Mesenchymal stem cell (in vitro differentiated cells and primary cell): ENCODE data around the gene DHX34.

Experiments
- DNase-seq: peaks from one replicate; pipeline ENCODE4 v3.0.0-alpha.2; 2013
- H2AFZ ChIP-seq: one replicate; pipeline ENCODE4 v1.6.1; 2013; ENCODE audit warnings: low read depth, mild to moderate bottlenecking, control low read depth, inconsistent platforms, low read length, moderate library complexity
- H2AK5ac ChIP-seq: 2 replicates; pipeline ENCODE4 v1.6.1; 2013; ENCODE audit warnings: low read length, moderate library complexity, mild to moderate bottlenecking, inconsistent platforms; ENCODE audit not compliant: severe bottlenecking
- H2BK120ac ChIP-seq: one replicate; pipeline ENCODE4 v1.6.1; 2013; ENCODE audit warnings: low read depth, mild to moderate bottlenecking, inconsistent platforms, low read length, moderate library complexity
- H2BK12ac ChIP-seq, 2 experiments: one replicate each; pipeline ENCODE4 v1.6.1; 2013; ENCODE audit warnings: inconsistent platforms in 2 of 2, low read length in 2 of 2, mild to moderate bottlenecking in 2 of 2, moderate library complexity in 2 of 2, control low read depth in 1 of 2
- H2BK15ac ChIP-seq: one replicate; pipeline ENCODE4 v1.6.1; 2013; ENCODE audit warnings: mild to moderate bottlenecking, low read depth, inconsistent platforms; ENCODE audit not compliant: poor library complexity, severe bottlenecking
- H2BK5ac ChIP-seq: 2 replicates; pipeline ENCODE4 v1.6.1; 2013; ENCODE audit warnings: low read depth, mild to moderate bottlenecking, low read length, control low read depth, inconsistent platforms; ENCODE audit not compliant: poor library complexity, severe bottlenecking
- H3K14ac ChIP-seq, 2 experiments: one replicate each; pipeline ENCODE4 v1.6.1; 2013; ENCODE audit warnings: inconsistent platforms in 2 of 2, low read length in 2 of 2, control low read depth in 1 of 2, mild to moderate bottlenecking in 1 of 2, moderate library complexity in 1 of 2
- H3K18ac ChIP-seq, 2 experiments: one replicate each; pipeline ENCODE4 v1.6.1; 2013; ENCODE audit warnings: inconsistent platforms in 2 of 2, low read length in 2 of 2, control low read depth in 1 of 2, low read depth in 1 of 2, mild to moderate bottlenecking in 1 of 2
- H3K23ac ChIP-seq, 2 experiments: one replicate each; pipeline ENCODE4 v1.6.1; 2013; ENCODE audit warnings: inconsistent platforms in 2 of 2, low read length in 2 of 2, mild to moderate bottlenecking in 2 of 2, moderate library complexity in 2 of 2, control low read depth in 1 of 2
- H3K27ac ChIP-seq: 2 replicates; pipeline ENCODE4 v1.5.1; 2013; ENCODE audit warnings: mild to moderate bottlenecking, moderate library complexity, low read length, control low read depth, inconsistent platforms; ENCODE audit not compliant: poor library complexity, severe bottlenecking
- H3K27me3 ChIP-seq, 2 experiments: 2 replicates each; pipeline versions ENCODE4 v1.6.1 to v1.7.0; 2013; ENCODE audit warnings: low read length in 2 of 2, mild to moderate bottlenecking in 2 of 2, moderate library complexity in 2 of 2, control low read depth in 1 of 2, inconsistent platforms in 1 of 2; ENCODE audit not compliant: control insufficient read depth in 1 of 2, insufficient read depth in 1 of 2
- H3K36me3 ChIP-seq, 2 experiments: 2 replicates each; pipeline versions ENCODE4 v1.6.1 to v1.7.0; 2013; ENCODE audit warnings: low read length in 2 of 2, control low read depth in 1 of 2, inconsistent platforms in 1 of 2, low read depth in 1 of 2, mild to moderate bottlenecking in 1 of 2; ENCODE audit not compliant: insufficient read depth in 2 of 2, control insufficient read depth in 1 of 2
- H3K4ac ChIP-seq, 2 experiments: one replicate each; pipeline ENCODE4 v1.6.1; 2013; ENCODE audit warnings: inconsistent platforms in 2 of 2, low read length in 2 of 2, mild to moderate bottlenecking in 2 of 2, moderate library complexity in 2 of 2, control low read depth in 1 of 2, low read depth in 1 of 2
- H3K4me1 ChIP-seq: 2 replicates; pipeline ENCODE4 v1.6.1; 2013; ENCODE audit warnings: low read depth, low read length, control low read depth; ENCODE audit not compliant: control insufficient read depth, insufficient read depth
- H3K4me2 ChIP-seq: 2 replicates; pipeline ENCODE4 v1.6.1; 2013; ENCODE audit warnings: low read length, mild to moderate bottlenecking, inconsistent platforms; ENCODE audit not compliant: poor library complexity, severe bottlenecking
- H3K4me3 ChIP-seq, 2 experiments: 2 replicates each; pipeline versions ENCODE4 v1.5.1 to v1.7.0; 2013; ENCODE audit warnings: low read length in 2 of 2, mild to moderate bottlenecking in 2 of 2, control low read depth in 1 of 2, low read depth in 1 of 2; ENCODE audit not compliant: insufficient read depth in 1 of 2
- H3K79me1 ChIP-seq: replicated peaks from 2 replicates; pipeline ENCODE4 v1.6.1; 2013; ENCODE audit warnings: mild to moderate bottlenecking, control low read depth, low read length, inconsistent platforms; ENCODE audit not compliant: poor library complexity, severe bottlenecking
- H3K9ac ChIP-seq: 2 replicates; pipeline ENCODE4 v1.7.0; 2013; ENCODE audit warnings: mild to moderate bottlenecking, low read length, moderate library complexity
- H3K9me3 ChIP-seq: 2 replicates; pipeline ENCODE4 v1.7.0; 2013; ENCODE audit warnings: mild to moderate bottlenecking, low read length; ENCODE audit not compliant: control insufficient read depth
- H4K8ac ChIP-seq: one replicate; pipeline ENCODE4 v1.6.1; 2013; ENCODE audit warnings: inconsistent platforms, mild to moderate bottlenecking, low read length, moderate library complexity
- H4K91ac ChIP-seq: one replicate; pipeline ENCODE4 v1.6.1; 2013; ENCODE audit warnings: mild to moderate bottlenecking, low read length, inconsistent platforms
- WGBS: methylation state at CpG from one replicate; pipeline ENCODE4 v1.1.7; 2013; ENCODE audit warnings: mixed read lengths; 5-methylcytosine and 5-hydroxymethylcytosine counted together

DHX34 gene

DNA sequence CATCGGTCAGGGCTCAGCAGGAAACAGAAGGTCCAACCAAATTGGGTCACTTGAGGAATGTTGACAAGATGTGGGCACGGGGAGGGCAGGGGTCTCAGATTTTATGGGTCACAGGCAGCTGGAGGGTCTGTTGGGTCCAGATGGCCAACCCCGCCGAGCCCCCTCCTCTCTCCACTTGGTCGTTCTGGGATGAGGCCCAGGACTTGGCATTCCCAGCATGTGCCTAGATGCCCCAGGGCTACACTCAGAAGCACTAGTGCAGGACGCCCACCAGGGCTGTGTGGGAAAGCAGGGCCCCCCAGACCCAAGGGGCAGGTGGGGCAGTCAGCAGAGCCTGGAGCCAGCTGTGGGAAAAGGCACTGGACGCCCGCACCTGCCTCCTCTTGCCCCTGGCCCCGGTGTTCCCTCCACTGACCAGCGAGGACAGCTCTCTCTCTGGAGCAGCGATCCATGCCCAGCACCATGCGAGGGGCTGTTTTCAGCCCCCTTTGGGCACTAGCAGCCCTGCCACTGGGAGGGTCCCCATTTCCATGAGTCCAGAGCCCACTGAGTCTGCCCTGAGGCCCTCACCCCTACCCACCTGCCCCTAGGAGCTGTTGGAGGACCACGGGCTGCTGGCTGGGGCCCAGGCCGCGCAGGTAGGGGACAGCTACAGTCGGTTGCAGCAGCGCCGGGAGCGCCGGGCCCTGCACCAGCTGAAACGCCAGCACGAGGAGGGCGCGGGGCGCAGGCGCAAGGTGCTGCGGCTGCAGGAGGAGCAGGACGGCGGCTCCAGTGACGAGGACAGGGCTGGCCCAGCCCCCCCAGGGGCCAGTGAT is 26.0 kb downstream of the DHX34 start:
- Histone ChIP-seq H3K79me1 (peaks cover 44% of the 10 kb centered on the region), H3K9me3 (no peaks in the 10 kb centered on the region), H2BK15ac (no peak overlapping the region), H3K14ac (no peak overlapping the region), H3K23ac (no peak overlapping the region), H4K91ac (no peak overlapping the region), H4K8ac (no peak overlapping the region), H2BK120ac (no peak overlapping the region), H2BK12ac (no peak overlapping the region), H3K4me3 (no peak overlapping the region), H3K27me3 (no peaks in the 10 kb centered on the region), H3K4me2 (no peak overlapping the region), H2BK5ac (no peak overlapping the region), H3K4ac (no peak overlapping the region), H3K9ac (no peak overlapping the region), H2AK5ac (no peak overlapping the region), H3K18ac (no peak overlapping the region), H3K4me1 (peaks cover 23% of the 10 kb centered on the region), H2AFZ (no peak overlapping the region), H3K27ac (no peak overlapping the region), H3K36me3 (peaks cover 83 to 90% of the 10 kb centered on the region in 2 experiments)
- DNase-seq = no peak
- WGBS = 96% methylated on average over 30 of the region's 30 CpGs

DNA sequence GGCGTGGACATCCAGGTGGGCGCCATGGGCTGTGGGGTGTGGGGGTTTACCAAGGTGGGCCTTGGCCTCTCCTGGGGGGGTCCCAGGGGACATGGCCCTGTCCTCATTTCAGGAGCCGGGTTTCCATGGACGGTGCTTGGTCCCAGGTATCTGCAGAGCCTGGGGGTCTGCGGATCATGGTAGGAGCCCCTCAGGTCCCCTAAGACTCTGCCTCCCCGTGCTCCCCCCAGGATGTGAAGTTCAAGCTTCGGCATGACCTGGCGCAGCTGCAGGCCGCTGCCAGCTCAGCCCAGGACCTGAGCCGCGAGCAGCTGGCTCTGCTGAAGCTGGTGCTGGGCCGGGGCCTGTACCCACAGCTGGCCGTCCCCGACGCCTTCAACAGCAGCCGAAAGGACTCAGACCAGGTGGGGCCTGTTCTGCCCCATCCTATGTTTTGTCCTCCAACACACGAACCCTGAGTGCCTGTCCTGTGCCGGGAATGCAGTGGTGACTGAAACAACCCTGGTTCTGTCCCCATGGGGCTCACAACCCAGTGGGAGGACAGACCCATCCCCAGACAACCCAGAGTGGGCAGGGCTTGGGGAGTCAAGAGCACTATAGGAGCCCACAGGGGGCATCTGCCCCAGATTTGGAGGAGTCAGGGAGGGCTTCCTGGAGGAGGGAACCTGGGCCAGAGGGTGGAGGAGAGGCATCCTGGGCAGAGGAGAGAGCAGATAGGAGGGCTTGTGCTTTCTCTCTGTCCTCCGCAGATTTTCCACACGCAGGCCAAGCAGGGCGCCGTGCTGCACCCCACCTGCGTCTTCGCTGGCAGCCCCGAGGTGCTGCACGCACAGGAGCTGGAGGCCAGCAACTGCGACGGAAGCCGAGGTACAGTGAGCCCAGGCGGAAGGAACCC is 26.8 kb downstream of the DHX34 start:
- no peak overlapping the region for H2BK12ac ChIP-seq
- no peak for DNase-seq
- no peak overlapping the region for H3K4me3 ChIP-seq
- H2BK5ac ChIP-seq = no peak overlapping the region
- no peak overlapping the region for H3K4me2 ChIP-seq
- 96% methylated on average over 30 of the region's 30 CpGs for WGBS
- no peaks in the 10 kb centered on the region for H3K27me3 ChIP-seq
- no peak overlapping the region for H2AK5ac ChIP-seq
- no peak overlapping the region for H4K91ac ChIP-seq
- H3K9ac ChIP-seq = no peak overlapping the region
- no peak overlapping the region for H2BK120ac ChIP-seq
- peaks cover 43% of the 10 kb centered on the region for H3K79me1 ChIP-seq
- H3K18ac ChIP-seq = no peak overlapping the region
- H2AFZ ChIP-seq = no peak overlapping the region
- H3K27ac ChIP-seq = no peak overlapping the region
- H3K36me3 ChIP-seq = peaks cover 90 to 95% of the 10 kb centered on the region in 2 experiments
- no peak overlapping the region for H4K8ac ChIP-seq
- H3K9me3 ChIP-seq = no peaks in the 10 kb centered on the region
- H3K4me1 ChIP-seq = peaks cover 17% of the 10 kb centered on the region
- H2BK15ac ChIP-seq = no peak overlapping the region
- no peak overlapping the region for H3K23ac ChIP-seq
- H3K4ac ChIP-seq = no peak overlapping the region
- no peak overlapping the region for H3K14ac ChIP-seq

DNA sequence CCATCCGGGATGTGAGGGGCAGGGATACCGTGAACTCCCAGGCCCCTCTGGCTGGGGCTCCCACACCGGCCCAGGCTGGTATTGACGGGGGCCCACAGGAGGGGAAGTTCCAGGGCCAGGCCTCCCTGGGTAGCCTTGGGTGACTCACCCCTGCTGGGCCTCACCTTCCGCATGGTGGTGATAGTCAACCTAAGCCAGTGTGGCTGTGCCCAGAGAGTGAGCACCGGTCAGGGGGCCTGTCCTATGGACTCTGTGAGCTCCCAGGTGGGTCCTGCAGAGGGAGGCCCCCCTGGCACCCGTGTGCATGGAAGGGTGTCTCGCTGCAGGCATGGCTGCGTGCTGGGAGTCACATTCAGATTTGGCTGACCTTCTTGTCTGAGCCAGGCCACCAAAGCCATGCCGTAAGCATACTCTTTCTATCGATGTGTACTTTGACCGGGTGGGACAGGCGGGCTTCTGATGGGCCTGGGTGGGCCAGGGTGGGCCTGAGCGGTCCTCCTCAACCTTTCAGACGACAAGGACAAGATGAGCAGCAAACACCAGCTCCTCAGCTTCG is 27.6 kb downstream of the DHX34 start:
- H3K18ac ChIP-seq = no peak overlapping the region

DNA sequence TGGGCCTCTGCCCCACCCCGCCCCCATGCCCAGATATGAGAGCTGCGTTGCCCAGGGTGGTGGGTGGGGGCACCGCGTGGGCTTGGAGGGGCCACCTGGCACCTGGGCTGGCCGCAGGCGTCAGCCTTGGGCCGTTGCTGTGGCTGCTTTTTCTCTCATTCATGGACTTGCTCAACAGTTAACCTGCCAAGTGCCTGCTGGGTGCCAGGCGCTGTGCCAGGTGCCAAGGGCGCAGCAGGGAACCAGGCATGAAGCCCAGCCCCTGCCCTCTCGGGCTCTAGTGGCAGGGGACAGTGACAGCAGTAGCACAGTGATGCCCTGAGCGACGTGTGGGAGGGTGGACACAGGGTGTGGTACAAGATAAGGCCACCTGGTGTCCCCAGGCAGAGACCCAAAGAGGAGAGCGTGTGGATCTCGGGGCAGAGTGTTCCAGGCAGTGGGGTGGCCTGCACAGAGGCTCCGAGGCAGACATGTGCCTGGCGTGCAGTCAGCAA is 28.1 kb downstream of the DHX34 start:
- H4K91ac ChIP-seq = peak overlapping the region; percentile 55
- no peak overlapping the region for H3K9ac ChIP-seq
- no peak overlapping the region for H2BK15ac ChIP-seq
- 96% methylated on average over 16 of the region's 16 CpGs for WGBS
- no peak overlapping the region for H3K23ac ChIP-seq
- no peak overlapping the region for H2BK12ac ChIP-seq
- no peak overlapping the region for H4K8ac ChIP-seq
- no peaks in the 10 kb centered on the region for H3K27me3 ChIP-seq
- no peak overlapping the region for H2BK120ac ChIP-seq
- no peak overlapping the region for H3K14ac ChIP-seq
- no peak overlapping the region for H3K4me3 ChIP-seq
- peaks cover 31% of the 10 kb centered on the region for H3K79me1 ChIP-seq
- H3K27ac ChIP-seq = no peak overlapping the region
- DNase-seq = no peak
- H2AFZ ChIP-seq = no peak overlapping the region
- no peak overlapping the region for H2BK5ac ChIP-seq
- H3K4me2 ChIP-seq = no peak overlapping the region
- H3K36me3 ChIP-seq = peaks cover 92 to 95% of the 10 kb centered on the region in 2 experiments
- H3K18ac ChIP-seq = no peak overlapping the region
- peaks cover 13% of the 10 kb centered on the region for H3K4me1 ChIP-seq
- H3K4ac ChIP-seq = no peak overlapping the region
- no peaks in the 10 kb centered on the region for H3K9me3 ChIP-seq
- H2AK5ac ChIP-seq = no peak overlapping the region

More for the DNA sequence above, 27.6 kb downstream of the DHX34 start:
- H3K9ac ChIP-seq = no peak overlapping the region
- no peak overlapping the region for H3K23ac ChIP-seq
- H3K27me3 ChIP-seq = no peaks in the 10 kb centered on the region
- H2BK5ac ChIP-seq = no peak overlapping the region
- no peaks in the 10 kb centered on the region for H3K9me3 ChIP-seq
- no peak overlapping the region for H2AK5ac ChIP-seq
- H4K8ac ChIP-seq = no peak overlapping the region
- H2BK12ac ChIP-seq = no peak overlapping the region
- no peak overlapping the region for H3K14ac ChIP-seq
- 93% methylated on average over 16 of the region's 16 CpGs for WGBS
- peaks cover 37% of the 10 kb centered on the region for H3K79me1 ChIP-seq
- H3K4me1 ChIP-seq = peaks cover 13% of the 10 kb centered on the region
- no peak overlapping the region for H2AFZ ChIP-seq
- H2BK120ac ChIP-seq = no peak overlapping the region
- no peak overlapping the region for H3K4me2 ChIP-seq
- no peak overlapping the region for H4K91ac ChIP-seq
- no peak for DNase-seq
- H3K4me3 ChIP-seq = no peak overlapping the region
- no peak overlapping the region for H3K4ac ChIP-seq
- no peak overlapping the region for H3K27ac ChIP-seq
- no peak overlapping the region for H2BK15ac ChIP-seq
- peaks cover 92 to 95% of the 10 kb centered on the region in 2 experiments for H3K36me3 ChIP-seq
